GM19351 (cell line): ENCODE data around the gene CMIP.

Experiments used
- ATAC-seq: cut with Tn5 transposase; IDR thresholded peaks from one replicate; pipeline ENCODE4 v1.9.1; 2021; ENCODE audit warnings: mild to moderate bottlenecking, moderate library complexity; ENCODE audit not compliant: unreplicated experiment

The CMIP gene

DNA sequence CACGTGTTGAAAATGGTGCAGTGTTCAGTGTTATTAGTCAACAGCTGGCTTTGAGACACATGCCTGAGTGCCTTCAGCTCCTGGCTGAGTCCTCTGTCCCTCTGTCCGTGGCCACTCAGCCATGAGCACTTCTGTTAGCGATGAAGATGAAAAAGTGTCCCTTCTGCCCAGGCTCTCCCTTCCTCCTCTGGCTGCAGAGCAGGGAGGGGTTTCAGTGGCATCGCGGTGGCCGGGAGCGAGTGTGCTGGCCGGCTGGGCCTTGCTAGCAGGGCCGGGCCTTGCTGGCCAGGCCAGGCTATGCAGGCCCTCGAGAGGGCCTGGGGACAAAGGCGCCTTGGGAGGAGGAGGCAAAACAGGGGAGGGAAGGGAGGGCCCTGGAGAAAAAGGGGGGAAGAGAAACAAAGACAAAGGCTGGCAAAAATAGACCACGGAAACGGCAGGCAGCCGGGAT lies 47.7 kb downstream of the CMIP start:
- ATAC-seq, result no peak

DNA sequence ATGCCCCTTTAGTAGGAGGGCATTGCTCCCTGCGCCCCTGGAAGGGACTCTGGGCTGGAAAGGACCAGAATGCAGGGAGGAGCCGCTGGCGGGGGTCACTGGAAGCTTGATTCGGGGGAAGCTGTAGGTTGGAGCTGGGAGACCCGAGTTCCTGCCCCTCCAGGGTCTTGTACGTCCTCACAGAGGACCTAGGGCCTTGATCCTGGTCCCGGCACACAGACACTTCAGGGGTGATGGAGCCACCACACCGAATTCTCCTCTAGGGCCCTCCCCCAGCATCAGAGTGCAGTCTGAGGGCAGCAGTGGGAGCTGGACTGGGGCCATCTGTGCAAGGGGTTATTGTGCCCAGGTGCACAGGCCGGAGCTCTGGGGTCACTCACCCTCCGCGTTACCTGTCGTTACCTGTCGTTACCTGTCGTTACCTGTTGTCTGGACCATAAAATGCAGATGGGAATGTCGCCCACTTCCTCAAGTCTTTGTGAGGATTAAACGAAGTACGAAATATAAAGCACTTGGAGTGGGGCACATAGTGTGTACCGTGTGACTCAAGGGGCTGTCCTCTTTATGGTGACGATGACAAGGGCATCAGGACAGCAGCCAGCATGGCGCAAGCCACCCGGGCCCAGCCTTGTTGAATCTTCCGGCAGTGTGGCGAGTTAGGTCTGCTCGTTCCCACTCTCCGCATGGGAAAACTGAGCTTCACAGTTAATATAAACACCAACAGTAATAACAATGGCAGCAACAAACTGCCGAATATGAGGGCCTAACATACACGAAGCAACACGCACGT lies 48.6 kb downstream of the CMIP start:
- ATAC-seq, result no peak

DNA sequence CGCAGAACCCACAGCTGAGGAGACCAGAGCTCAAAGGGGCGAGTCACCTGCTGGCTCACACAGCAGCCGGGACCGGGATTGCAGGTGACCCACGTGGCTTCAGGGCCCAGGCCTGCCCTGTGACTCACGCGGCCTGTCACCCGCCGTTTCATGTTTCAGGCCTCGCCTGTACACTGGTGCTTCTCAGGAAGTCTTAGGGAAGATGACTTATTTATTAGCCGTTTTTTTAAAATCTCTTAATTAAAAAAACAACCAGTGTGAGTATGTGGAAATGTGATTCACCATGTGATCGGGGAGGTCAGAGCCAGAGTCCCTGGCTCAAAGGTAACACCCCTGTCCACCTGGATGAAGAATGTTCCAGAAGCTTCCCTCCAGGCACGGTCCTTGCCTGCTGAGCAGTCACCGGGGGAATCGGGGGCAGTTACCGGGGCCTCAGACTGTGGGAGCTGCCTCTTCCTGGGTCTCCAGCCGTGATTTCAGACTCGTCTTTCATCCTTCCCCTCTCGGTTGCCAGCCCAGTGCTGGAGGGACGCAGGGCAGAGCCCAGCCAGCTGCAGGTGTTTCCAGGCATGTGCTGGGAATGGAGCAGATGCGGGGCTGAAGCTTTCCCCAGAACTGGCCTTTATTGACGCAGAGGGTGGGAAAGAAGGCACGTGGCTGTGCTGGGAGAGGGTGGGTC lies 49.3 kb downstream of the CMIP start:
- ATAC-seq, result no peak

DNA sequence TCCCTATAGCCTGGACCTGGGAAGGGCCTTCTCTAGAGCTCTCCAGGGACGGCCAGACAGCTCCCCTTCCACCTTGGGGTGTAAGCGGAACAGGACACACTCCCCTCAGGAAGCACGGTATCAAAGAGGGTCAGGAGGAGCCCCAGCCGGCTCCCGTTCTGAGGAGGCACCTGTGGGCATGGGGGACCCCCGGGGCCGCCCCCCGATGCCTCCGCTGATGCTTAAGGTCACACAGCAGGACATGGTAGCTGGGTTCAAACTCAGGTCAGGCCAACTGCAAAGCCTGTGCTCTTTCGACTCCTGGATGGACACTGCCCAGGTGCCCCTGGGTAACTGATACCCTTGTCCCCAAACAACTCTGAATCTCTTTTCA lies 49.8 kb downstream of the CMIP start:
- no peak for ATAC-seq

DNA sequence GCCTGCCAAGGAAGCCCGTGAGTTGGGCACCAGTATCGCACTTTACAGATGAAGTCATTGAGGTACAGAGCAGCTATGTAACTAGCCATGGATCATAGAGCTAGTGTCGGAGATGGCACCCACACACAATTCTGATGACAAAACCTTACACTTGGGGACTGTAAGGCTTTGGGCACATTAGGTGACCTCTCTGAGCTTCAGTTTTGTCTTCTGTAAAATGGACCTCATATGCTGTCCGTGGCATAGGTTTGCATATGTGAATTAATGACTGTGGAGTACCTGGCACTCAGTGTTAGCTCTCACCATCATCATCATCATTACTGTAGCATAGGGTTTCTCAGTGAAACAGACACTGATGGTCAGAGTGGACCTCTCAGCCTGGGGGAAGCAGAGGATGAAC lies 50.3 kb downstream of the CMIP start:
- no peak for ATAC-seq

DNA sequence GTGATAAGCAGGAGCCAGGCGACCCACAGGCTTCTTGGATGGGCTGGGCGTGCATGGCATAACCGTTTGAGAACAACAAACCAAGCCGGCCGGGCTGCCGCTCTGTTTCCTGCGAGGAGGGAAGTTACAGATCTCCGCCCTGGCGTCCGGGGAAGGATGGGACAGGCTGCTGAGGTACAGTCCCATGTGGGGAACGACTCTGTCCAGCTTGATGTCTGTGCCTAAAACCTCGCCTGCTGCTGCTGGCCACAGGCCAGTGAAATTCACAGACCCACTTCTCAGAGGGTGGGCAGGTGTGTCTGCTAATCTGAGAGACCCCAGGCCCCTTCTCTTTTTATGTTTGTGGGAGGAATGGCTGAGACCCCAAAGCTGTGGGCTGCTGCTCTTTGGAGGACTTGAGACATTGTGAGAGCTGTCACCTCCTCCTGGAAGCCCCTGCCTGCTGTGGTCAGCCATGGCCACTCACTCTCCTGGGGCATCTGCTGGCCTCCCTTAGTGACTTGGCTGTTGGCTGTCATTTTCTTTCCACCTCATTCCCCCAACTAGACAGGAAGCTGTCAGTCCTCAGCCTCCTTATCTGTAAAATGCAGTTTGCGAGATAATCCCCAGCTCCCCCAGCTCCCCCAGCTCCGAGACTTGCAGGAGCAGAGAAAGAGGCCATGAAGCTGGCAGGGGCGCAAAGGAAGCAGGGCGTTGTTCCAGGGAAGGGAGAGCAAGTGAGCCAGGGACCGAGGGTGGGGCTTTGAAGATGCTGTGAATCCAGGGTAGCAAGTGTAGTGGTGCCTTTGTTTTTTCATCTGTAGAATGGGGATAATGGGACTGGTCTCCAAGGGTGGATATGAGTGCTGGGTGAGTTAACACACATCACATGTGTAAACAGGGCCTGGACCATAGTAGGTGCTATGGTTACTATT lies 51.0 kb downstream of the CMIP start:
- no peak for ATAC-seq

DNA sequence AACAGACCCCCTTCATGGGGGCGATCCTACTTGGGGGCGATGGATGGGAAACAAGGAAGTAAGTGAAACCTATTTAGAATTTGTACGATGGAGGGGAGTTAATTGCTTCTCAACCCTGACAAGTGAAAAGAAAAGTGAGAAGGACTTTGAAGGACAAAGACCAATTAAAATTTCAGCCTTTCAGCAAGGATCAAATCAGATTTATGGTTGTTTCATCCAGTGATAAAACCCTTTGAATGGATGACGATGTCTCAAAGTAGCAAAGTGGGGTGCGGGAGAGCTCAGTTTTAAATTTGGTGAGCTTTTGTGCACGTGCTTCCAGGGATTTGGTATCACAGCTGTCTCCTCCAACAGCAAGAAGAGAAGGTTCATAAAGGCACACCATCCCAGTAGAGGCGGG lies 51.7 kb downstream of the CMIP start:
- no peak for ATAC-seq

DNA sequence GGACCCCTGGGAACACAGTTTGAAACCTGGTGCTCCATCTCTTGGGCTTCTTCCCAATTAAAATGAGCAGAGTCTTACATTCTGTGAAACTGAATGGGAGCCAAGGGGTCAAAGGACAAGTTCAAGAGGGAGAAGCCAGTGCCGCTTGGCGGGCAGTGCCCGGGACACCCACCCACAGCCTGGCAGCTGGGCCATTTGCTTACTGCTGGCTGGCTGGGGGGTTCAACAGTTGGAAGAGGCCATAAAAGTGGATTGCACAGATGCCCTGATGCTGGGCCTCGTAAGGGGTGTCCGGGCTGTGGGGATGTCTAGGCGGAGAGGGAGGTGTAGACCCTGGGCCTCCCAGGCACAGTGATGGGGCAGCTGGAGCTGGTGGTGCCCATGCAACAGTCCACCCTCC lies 52.1 kb downstream of the CMIP start:
- no peak for ATAC-seq

DNA sequence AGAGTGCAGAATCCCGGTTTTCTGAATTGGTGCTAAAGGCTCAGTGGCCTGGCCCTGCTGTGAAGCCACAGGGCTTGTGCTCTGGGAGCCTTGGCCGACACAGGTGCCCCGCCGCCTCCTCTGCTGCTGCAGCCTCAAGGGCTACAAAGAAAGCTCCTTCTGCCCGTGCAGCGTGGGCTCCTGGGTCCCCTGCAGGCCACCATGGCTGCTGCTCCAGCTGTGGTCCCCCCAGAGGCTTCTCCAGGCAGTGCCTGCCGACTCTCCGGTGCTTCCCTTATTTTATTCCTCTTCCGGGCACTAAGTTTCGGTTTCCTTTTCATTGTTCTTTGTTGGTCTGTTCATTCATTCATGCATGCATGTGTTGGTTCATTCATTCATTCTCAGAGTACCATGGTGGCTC lies 53.1 kb downstream of the CMIP start:
- peak; percentile 67 for ATAC-seq

DNA sequence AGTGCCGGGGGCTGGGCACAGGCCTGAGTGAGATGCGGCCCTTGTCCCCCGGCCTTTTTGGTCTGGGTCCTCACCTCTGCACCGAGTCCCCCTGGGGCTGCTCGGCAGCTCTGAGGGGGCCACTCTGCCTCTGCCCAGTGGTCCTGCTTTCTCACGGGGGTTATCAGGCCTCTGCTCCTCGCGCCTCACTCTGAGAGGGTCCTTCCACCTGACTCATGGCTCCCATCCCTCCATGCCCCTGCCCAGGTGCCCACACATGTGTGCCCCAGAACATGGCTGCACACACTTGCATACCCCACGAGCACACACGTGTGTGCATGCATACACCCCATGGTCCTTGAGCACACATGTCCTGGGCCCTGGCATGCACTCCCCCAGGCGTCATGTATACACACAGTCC lies 53.7 kb downstream of the CMIP start:
- no peak for ATAC-seq

DNA sequence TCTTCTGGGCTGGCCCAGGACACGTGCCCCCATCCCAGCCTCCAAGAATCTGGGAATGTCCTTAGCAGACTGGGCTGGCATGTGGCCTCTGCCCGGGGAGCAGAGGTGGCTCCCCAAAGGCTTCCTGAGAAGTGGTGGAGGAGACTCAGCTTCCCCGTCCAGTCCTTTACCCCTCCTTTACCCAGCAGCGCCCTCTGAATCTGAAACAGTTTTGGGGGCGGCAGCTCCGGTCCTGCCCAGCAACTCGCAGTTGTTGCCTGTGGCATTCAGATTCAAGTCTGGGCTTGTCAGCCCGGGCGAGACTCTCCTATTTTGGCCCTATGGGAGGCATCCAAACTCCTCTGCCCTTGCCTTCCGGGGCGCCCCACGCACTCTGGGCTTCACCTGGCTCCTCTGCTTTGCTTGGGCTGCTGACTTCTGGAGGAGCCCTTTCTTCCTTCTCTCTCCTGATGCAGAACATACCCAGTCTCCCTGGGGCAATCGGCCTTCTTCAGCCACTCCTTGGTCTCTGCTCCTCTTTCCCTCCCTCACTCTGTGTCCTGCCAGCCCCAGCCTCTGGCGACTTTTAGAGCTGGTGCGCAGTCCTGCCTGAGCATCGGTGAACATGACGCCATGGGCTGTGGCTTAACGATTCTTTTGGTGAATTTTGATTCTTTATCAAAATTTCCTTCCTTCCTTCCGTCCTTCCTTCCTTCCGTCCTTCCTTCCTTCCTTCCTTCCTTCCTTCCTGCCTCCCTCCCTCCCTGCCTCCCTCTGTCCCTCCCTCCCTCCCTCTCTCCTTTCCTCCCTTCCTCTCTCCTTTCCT lies 55.2 kb downstream of the CMIP start:
- no peak for ATAC-seq

DNA sequence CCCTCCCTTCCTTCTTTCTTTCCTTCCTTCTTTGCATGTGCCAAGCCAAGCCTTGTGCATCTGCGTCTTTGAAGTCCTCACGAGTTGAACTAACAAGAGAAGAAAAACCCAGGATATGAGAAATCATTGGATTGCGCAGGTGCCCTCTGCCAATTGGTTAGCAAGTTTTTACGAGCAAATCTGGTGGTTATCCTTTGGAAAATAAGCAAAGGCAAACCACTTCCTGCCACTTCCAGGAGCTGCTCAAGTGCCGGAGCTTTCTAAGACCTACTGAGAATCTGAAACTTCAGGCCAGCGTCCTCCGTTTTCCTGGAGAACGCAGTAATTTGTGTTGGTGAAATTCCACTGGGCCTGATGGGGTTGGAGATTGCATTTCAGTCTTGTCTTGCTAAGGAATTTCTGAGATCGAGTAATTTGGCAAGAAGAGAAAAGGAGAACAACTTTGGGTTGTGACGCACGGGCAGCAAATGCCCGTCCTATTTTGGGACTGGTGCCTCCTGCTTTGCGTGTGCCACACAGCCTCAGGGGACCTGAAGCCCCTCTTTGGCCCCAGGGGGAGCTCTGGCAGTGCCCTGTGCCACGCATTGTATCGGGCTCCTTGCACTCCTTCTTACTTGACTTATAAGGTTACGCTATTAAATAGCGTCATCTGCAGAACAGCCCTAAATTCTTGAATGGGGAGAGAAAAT lies 56.4 kb downstream of the CMIP start:
- ATAC-seq, result no peak

DNA sequence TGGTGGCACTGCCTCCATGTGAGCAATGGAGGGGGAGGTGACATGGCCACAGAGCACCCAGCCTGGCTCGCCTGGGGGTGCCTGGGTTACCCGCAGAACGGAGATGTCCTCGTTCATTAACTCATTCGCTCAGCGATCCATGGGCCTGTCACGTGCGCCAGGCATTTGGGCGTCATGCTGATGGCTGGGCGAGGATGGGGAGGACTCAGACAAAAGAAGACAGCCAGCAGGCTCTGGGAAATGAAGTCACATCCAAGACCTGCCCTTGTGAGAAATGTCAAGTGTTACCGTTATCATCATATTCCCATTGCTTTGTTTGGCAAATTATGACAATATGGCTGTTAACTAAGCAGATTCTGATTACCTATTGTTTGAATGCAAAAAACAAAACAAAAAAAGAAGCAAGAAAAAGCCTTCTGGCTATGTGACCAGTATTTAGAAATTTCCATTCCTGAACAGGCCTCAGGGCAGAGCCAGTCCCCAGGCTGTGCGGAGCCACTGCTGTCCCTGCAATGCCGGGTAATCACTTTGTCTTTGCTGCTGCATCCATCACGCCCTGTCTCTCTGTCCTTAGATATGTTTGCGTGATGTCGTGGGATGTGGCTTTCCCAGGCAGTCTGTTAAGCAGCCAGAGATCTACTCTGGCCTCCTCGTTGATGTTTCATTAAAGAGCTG lies 57.9 kb downstream of the CMIP start:
- ATAC-seq, result no peak

DNA sequence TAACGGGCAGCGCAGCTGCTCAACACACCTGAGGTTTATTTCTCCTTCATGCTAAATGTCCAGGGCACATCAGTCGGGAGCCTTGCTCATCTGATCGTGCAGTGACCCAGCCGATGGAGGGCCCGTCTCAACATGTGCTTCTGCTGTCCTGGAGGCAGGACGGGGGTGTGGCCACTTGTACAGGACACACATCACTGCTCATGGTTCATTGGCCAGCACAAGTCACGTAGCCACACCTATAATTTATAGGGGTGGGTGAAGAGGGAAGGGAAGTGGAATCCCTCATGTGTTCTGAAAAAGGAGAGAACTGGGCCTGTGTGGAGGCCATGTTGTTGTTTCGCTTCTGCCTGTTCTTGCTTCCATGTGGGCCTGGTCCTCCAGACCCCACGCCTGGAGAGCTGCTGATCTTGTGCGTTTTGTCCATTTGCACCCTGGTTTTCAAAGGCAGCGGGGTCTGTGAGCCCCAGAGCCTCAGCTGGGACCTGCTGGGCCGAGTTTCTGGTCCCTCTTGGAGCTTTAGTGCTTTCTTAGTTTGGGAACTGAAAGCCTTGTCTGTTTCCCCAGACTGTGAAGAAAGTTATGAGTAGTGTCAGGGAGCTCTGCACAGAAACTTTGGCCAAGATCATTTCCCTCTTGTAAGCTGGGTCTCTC lies 60.5 kb downstream of the CMIP start:
- peak; percentile 89 for ATAC-seq

DNA sequence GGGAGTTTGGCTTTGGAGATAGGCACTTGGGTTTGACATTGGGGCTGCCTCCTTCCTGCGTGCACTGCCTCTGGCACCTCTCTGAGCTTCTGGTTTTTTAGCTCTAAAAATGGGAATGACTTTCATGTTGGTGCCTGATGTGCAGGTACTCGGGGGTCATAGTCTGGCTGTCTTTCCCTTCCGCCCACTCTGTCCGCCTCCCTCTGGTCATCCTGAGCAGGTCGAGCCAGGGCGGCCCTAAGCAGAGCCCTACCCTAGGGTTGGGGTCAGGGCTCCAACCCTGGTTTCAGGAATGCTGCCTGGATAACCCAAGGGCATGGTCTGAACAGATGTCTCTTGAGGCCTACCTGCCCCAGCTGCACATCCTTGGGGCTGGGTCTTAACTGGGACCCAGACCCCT lies 64.8 kb downstream of the CMIP start:
- no peak for ATAC-seq

DNA sequence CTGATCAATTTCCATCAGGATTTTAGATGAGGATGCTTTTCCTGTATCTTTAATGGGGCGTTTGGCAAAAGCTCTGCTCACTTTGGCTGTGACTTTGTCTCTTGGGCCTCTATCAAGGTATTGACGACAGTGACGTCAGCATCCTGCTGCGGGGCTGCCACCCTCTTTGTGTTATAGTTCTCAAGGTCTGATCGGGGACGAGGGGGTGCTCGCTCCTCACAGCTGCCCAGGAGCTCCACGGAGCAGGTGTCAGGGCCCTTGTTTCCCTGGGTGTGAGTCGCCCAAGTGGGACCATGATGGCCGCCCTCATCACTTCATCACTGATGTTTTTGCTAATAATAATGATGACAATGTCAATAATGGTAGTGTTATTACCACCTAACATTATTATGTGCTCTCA lies 65.4 kb downstream of the CMIP start:
- no peak for ATAC-seq

DNA sequence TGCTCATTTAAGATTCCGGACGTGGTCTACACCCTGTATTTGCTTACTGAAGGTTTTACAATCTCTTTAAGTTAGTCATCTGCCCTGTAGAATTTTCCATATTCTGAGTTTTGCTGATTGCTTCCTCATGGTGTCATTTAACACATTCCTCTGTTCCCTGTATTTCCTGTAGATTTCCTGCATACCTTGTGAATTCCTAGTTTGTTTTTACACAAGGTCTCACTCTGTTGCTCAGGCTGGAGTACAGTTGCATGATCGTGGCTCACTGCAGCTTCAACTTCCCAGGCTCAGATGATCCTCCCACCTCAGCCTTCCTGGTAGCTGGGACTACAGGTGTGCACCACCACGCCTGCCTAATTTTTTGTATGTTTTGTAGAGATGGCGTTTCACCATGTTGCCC lies 66.8 kb downstream of the CMIP start:
- no peak for ATAC-seq

DNA sequence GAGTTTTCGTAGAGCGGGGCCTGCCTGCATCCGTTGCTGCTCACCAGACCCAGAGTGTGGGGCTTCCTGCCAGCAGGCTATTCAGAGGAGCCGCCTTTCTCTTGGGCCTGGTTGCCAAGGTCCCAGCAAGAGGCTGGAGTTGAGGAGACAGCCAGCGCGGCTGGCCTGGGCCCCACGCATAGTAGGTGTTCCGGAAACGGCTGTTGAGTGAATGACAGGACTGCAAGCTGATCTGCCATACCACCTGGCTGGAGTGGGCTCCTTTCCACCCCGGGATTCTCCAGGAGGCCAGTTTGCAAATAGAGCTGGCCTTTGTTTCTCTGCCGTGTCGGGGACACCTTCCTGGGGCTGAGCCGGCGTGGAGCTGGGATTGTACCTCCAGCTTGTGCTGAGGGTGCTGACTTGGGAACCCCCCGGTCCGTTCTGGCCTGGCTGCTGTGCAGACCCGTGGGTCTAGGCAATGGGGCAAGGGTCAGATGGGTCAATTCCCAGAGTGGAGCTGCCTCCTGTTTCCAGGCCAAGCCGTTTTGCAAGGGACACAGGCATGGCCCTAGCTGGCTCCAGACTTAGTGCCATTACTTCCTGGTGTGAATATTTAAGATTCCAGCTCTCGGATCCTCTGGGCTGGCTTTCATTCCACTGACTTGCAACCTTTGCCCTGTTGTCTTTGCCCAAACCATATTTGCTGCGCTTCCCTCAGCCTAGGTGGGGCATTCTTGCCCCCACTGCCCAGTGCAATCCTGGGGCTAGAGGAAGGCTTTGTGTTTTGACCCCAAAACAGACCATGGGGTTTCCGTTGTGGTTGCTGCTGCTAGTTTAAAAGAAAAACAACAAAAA lies 68.8 kb downstream of the CMIP start:
- peak; percentile 44 for ATAC-seq
